IMR-90 (cell line): Measurements from ENCODE around the gene PHOSPHO2. TPM values are rescaled to one million over a fixed set of nuclear protein-coding genes. Genes with fewer than 3 reads are reported as not detected.
"Not testable (repeated sequence)": the region's sequence is repeated elsewhere in the genome, so short reads cannot be mapped to it uniquely, and the experiment has no call there.

Source experiments
- ATAC-seq: fragments of 200-7000 bp; cut with Tn5 transposase; 2 replicates; pipeline ENCODE4 v1.9.1; 2020; ENCODE audit warnings: low read depth, mild to moderate bottlenecking, moderate library complexity
- BruUV-seq: library from RNA; stranded (reverse); fragments of 400-500 nt; replicated peaks from 2 replicates; lab custom pipeline; 2021; lab: Mats Ljungman, UMichigan
- CTCF ChIA-PET: fragments of 300-600 bp; formaldehyde crosslinking; extraction: SDS; loops from one replicate; lab custom pipeline; 2021; ENCODE audit warnings: antibody characterized with exemption; lab: Yijun Ruan, JAX
- POLR2A ChIA-PET: fragments of 300-600 bp; sonication (Branson Sonifier 250); formaldehyde crosslinking; loops from one replicate; lab custom pipeline; 2022; ENCODE audit warnings: antibody characterized with exemption; ENCODE audit not compliant: unreplicated experiment; lab: Charles Lee
- DNase-seq: peaks from one replicate; pipeline ENCODE4 v3.0.0; 2013
- H2AFZ ChIP-seq: replicated peaks from 2 replicates; pipeline ENCODE3; 2013; ENCODE audit warnings: low read length, mild to moderate bottlenecking; ENCODE audit not compliant: poor library complexity
- H2AK5ac ChIP-seq: 2 replicates; pipeline ENCODE4 v1.6.1; 2013; ENCODE audit warnings: low read depth, low read length, inconsistent platforms
- H2AK9ac ChIP-seq: replicated peaks from 2 replicates; pipeline ENCODE3; 2013; ENCODE audit warnings: mild to moderate bottlenecking, low read depth, low read length, moderate library complexity; ENCODE audit not compliant: poor library complexity
- H2BK120ac ChIP-seq: 2 replicates; pipeline ENCODE4 v1.6.1; 2013; ENCODE audit warnings: low read depth, low read length, inconsistent platforms
- H2BK15ac ChIP-seq: 3 replicates; pipeline ENCODE4 v1.6.1; 2013; ENCODE audit warnings: low read depth, low read length, inconsistent platforms
- H2BK20ac ChIP-seq: 2 replicates; pipeline ENCODE4 v1.6.1; 2013; ENCODE audit warnings: low read depth, mild to moderate bottlenecking, inconsistent platforms, low read length, moderate library complexity
- H2BK5ac ChIP-seq: 2 replicates; pipeline ENCODE4 v1.6.1; 2013; ENCODE audit warnings: mild to moderate bottlenecking, low read depth, low read length, inconsistent platforms; ENCODE audit not compliant: poor library complexity, severe bottlenecking
- H3K14ac ChIP-seq: replicated peaks from 2 replicates; pipeline ENCODE4 v1.6.1; 2013; ENCODE audit warnings: low read depth, low read length, inconsistent platforms
- H3K18ac ChIP-seq: 2 replicates; pipeline ENCODE4 v1.6.1; 2013; ENCODE audit warnings: low read depth, low read length, control low read depth
- H3K23ac ChIP-seq: 2 replicates; pipeline ENCODE4 v1.6.1; 2013; ENCODE audit warnings: low read depth, low read length, inconsistent platforms
- H3K27ac ChIP-seq: 2 replicates; pipeline ENCODE4 v1.5.1; 2013; ENCODE audit warnings: mild to moderate bottlenecking, control low read depth, low read length; ENCODE audit not compliant: insufficient read depth
- H3K27me3 ChIP-seq: 2 replicates; pipeline ENCODE4 v1.6.1; 2013; ENCODE audit warnings: low read length; ENCODE audit not compliant: control insufficient read depth, insufficient read depth
- H3K36me3 ChIP-seq: 2 replicates; pipeline ENCODE4 v1.6.1; 2013; ENCODE audit warnings: low read length, mixed read lengths; ENCODE audit not compliant: control insufficient read depth, insufficient read depth
- H3K4ac ChIP-seq: 2 replicates; pipeline ENCODE4 v1.6.1; 2013; ENCODE audit warnings: low read depth, low read length, inconsistent platforms
- H3K4me1 ChIP-seq: 2 replicates; pipeline ENCODE4 v1.6.1; 2013; ENCODE audit warnings: low read length, mixed read lengths; ENCODE audit not compliant: control insufficient read depth, insufficient read depth
- H3K4me2 ChIP-seq: 2 replicates; pipeline ENCODE4 v1.6.1; 2013; ENCODE audit warnings: low read depth, mild to moderate bottlenecking, control low read depth, low read length, moderate library complexity
- H3K4me3 ChIP-seq: 2 replicates; pipeline ENCODE4 v1.5.1; 2013; ENCODE audit warnings: low read depth, mild to moderate bottlenecking, control low read depth, low read length, moderate library complexity; ENCODE audit not compliant: insufficient read depth
- H3K56ac ChIP-seq: 2 replicates; pipeline ENCODE4 v1.6.1; 2013; ENCODE audit warnings: low read length, inconsistent platforms; ENCODE audit not compliant: insufficient read depth; ENCODE audit errors: extremely low read depth
- H3K79me1 ChIP-seq, 2 experiments: 2 replicates each; pipeline ENCODE4 v1.6.1; 2013; ENCODE audit warnings: low read length in 2 of 2, inconsistent platforms in 1 of 2, low read depth in 1 of 2
- H3K9ac ChIP-seq: 2 replicates; pipeline ENCODE4 v1.6.1; 2013; ENCODE audit warnings: low read depth, low read length, control low read depth
- H3K9me1 ChIP-seq: 2 replicates; pipeline ENCODE4 v1.6.1; 2013; ENCODE audit warnings: low read length, inconsistent platforms; ENCODE audit not compliant: insufficient read depth
- H3K9me3 ChIP-seq: 2 replicates; pipeline ENCODE4 v1.6.1; 2013; ENCODE audit warnings: low read length; ENCODE audit not compliant: control insufficient read depth, insufficient read depth
- H4K20me1 ChIP-seq: 2 replicates; pipeline ENCODE4 v1.6.1; 2013; ENCODE audit warnings: low read length, inconsistent platforms; ENCODE audit not compliant: insufficient read depth
- H4K5ac ChIP-seq: 2 replicates; pipeline ENCODE4 v1.6.1; 2013; ENCODE audit warnings: mild to moderate bottlenecking, low read depth, low read length, control low read depth
- H4K8ac ChIP-seq, 2 experiments: 2 replicates each; pipeline ENCODE4 v1.6.1; 2013; ENCODE audit warnings: low read depth in 2 of 2, low read length in 2 of 2, control low read depth in 1 of 2, inconsistent platforms in 1 of 2
- H4K91ac ChIP-seq: 2 replicates; pipeline ENCODE4 v1.6.1; 2013; ENCODE audit warnings: low read depth, low read length, inconsistent platforms; ENCODE audit not compliant: insufficient read depth
- BHLHE40 ChIP-seq: fragments of 150-350 bp; IDR thresholded peaks from 2 replicates; pipeline ENCODE4 v1.6.1; 2016; ENCODE audit warnings: mild to moderate bottlenecking, low read depth, low read length
- CEBPB ChIP-seq: IDR thresholded peaks from 2 replicates; pipeline ENCODE4 v1.6.1; 2012; ENCODE audit warnings: low read depth, low read length, improper control_type of control experiment
- CHD1 ChIP-seq: IDR thresholded peaks from 2 replicates; pipeline ENCODE4 v1.6.1; 2012; ENCODE audit warnings: low read depth, low read length, improper control_type of control experiment
- FOS ChIP-seq: fragments of 150-350 bp; IDR thresholded peaks from 2 replicates; pipeline ENCODE4 v1.6.1; 2016; ENCODE audit warnings: low read depth, low read length
- MAZ ChIP-seq: IDR thresholded peaks from 2 replicates; pipeline ENCODE4 v1.6.1; 2012; ENCODE audit warnings: low read depth, mild to moderate bottlenecking, low read length, improper control_type of control experiment, moderate library complexity, borderline replicate concordance
- POLR2A ChIP-seq: IDR thresholded peaks from 2 replicates; pipeline ENCODE4 v1.6.1; 2012; ENCODE audit warnings: mild to moderate bottlenecking, low read depth, low read length
- RAD21 ChIP-seq: IDR thresholded peaks from 2 replicates; pipeline ENCODE4 v1.6.1; 2012; ENCODE audit warnings: low read length, improper control_type of control experiment
- RCOR1 ChIP-seq: IDR thresholded peaks from 2 replicates; pipeline ENCODE4 v1.6.1; 2012; ENCODE audit warnings: mild to moderate bottlenecking, low read length, improper control_type of control experiment; ENCODE audit not compliant: insufficient replicate concordance
- RFX5 ChIP-seq: IDR thresholded peaks from 2 replicates; pipeline ENCODE4 v1.8.0; 2012; ENCODE audit warnings: low read depth, mild to moderate bottlenecking, low read length, moderate library complexity
- SMC3 ChIP-seq: fragments of 150-350 bp; IDR thresholded peaks from 2 replicates; pipeline ENCODE4 v1.6.1; 2016; ENCODE audit warnings: low read depth, mild to moderate bottlenecking, antibody characterized with exemption, low read length, moderate library complexity
- WGBS, 2 experiments: methylation state at CpG; one replicate each; pipeline versions ENCODE4 v1.1.5 to v1.1.7; 2013; ENCODE audit warnings: missing lambda C conversion rate in 2 of 2; ENCODE audit not compliant: insufficient read length in 1 of 2; ENCODE audit errors: extremely low coverage in 2 of 2; 5-methylcytosine and 5-hydroxymethylcytosine counted together
- dilution Hi-C: fragments of 300-500 bp; cut with HindIII; formaldehyde crosslinking; loops from one replicate; pipeline ENCODE4 v1.14.3; 2018; ENCODE audit warnings: low sequenced_read_pairs; ENCODE audit not compliant: unreplicated experiment
- in situ Hi-C: fragments of 300-500 bp; cut with MboI; formaldehyde crosslinking; loops from 3 replicates; pipeline ENCODE4 v1.14.3; 2019; ENCODE audit warnings: low sequenced_read_pairs, inconsistent platforms, mixed read lengths
- intact Hi-C: fragments of 100-400 bp; cut with micrococcal nuclease; formaldehyde crosslinking; loops from 2 replicates; pipeline ENCODE4 v1.10.0; 2022
- polyA plus RNA-seq, 3 experiments: library from polyadenylated mRNA; depleted of rRNA; stranded (reverse); fragments of >200 nt; gene quantifications; 2 replicates each; pipeline ENCODE4 v1.2.3, GENCODE V29; 2012; ENCODE audit warnings: low replicate concordance in 1 of 3
- total RNA-seq: library from RNA; depleted of rRNA; stranded (reverse); fragments of >200 nt; gene quantifications from 2 replicates; pipeline ENCODE4 v1.2.3, GENCODE V29; 2012
- TF ChIP-seq, protein P1 (sequence below): fragments of 150-350 bp; IDR thresholded peaks from 2 replicates; pipeline ENCODE4 v1.6.1; 2017; ENCODE audit warnings: mild to moderate bottlenecking, antibody characterized with exemption, low read length, low read depth

PHOSPHO2 gene
- total and polyA plus RNA-seq, 2 of the 4 experiments (the other 2 are of a cell fraction) = 0.48 to 0.54 TPM

DNA sequence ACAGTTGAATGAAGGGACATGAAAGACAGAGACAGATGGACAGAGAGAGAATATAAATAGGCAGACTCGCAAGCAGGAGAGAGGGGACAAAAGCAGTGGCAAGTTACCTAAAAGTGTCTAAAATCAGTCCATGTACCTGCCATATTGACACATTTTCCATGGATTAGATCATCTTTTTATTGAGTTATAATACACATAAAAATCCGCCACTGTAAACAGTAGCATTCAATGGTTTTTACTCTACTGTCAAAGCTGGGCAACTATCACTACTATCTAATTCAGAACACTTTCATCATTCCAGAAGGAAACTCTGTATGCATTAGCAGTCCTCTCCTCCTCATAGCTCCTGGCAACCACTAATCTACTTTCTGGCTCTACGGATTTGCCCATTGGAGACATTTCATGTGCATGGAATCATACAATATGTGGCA lies 10.1 kb upstream of the PHOSPHO2 start:
- WGBS, 2 experiments = no CpG with 5 or more reads among the region's 3 CpGs
- Histone ChIP-seq H2BK20ac (no peak overlapping the region), H4K8ac (no peak overlapping the region), H2AK9ac (no peak overlapping the region), H3K4me2 (no peak overlapping the region), H3K9me3 (no peaks in the 10 kb centered on the region), H3K56ac (no peak overlapping the region), H3K14ac (no peak overlapping the region), H3K79me1 (no peaks in the 10 kb centered on the region), H2AK5ac (no peak overlapping the region), H4K20me1 (no peaks in the 10 kb centered on the region), H4K5ac (no peak overlapping the region), H2BK5ac (no peak overlapping the region), H3K23ac (no peak overlapping the region), H3K27me3 (no peaks in the 10 kb centered on the region; the same call in 1 of the 2 replicates), H3K4me3 (no peak overlapping the region), H3K9me1 (no peaks in the 10 kb centered on the region), H2AFZ (no peak overlapping the region), H2BK120ac (no peak overlapping the region), H3K18ac (no peak overlapping the region), H2BK15ac (no peak overlapping the region), H4K91ac (no peak overlapping the region), H3K9ac (no peak overlapping the region), H3K4me1 (no peaks in the 10 kb centered on the region), H3K36me3 (no peaks in the 10 kb centered on the region), H3K4ac (no peak overlapping the region), H3K27ac (no peak overlapping the region)
- dilution Hi-C loops = no loop called here
- no peak for DNase-seq
- CTCF ChIA-PET = interaction anchor here (1.1 kb wide), 1 partner anchor 14 kb away, joined by 3 read pairs; no protein-coding TSS in a partner anchor
- intact Hi-C loops = no loop called here
- BruUV-seq = no TSS peak
- no peak for ATAC-seq
- in situ Hi-C loops = no loop called here
- POLR2A ChIA-PET = interaction anchor here (0.6 kb wide), 1 partner anchor 382 kb away, joined by 4 read pairs; no protein-coding TSS in a partner anchor
- no peak for TF ChIP-seq FOS
- TF ChIP-seq RCOR1 = no peak
- no peak for TF ChIP-seq CHD1
- TF ChIP-seq POLR2A = no peak
- TF ChIP-seq BHLHE40 = no peak
- TF ChIP-seq, protein P1, sequence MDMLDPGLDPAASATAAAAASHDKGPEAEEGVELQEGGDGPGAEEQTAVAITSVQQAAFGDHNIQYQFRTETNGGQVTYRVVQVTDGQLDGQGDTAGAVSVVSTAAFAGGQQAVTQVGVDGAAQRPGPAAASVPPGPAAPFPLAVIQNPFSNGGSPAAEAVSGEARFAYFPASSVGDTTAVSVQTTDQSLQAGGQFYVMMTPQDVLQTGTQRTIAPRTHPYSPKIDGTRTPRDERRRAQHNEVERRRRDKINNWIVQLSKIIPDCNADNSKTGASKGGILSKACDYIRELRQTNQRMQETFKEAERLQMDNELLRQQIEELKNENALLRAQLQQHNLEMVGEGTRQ = no peak
- no peak for TF ChIP-seq SMC3
- no peak for TF ChIP-seq MAZ
- TF ChIP-seq RFX5 = no peak
- TF ChIP-seq CEBPB = no peak
- no peak for TF ChIP-seq RAD21

DNA sequence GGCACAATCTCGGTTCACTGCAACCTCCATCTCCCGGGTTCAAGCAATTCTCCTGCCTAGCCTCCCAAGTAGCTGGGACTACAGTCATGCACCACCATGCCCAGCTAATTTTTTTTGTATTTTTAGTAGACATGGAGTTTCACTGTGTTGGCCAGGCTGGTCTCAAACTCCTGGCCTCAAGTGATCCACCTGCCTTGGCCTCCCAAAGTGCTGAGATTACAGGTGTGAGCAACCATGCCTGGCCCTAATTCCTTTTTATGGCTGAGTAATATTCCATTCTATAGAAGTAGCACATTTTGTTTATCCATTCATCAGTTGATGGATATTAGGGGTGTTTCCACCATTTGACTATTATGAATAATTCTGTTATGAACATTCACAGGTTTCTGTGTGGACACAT lies 9.6 kb upstream of the PHOSPHO2 start:
- POLR2A ChIA-PET = interaction anchor here (0.6 kb wide), 1 partner anchor 381 kb away, joined by 4 read pairs; no protein-coding TSS in a partner anchor
- H3K4me3 ChIP-seq, H2BK15ac ChIP-seq, DNase-seq, H2AK5ac ChIP-seq, H2AFZ ChIP-seq, H2BK5ac ChIP-seq, H4K91ac ChIP-seq, H3K9ac ChIP-seq, H4K5ac ChIP-seq, H3K4me1 ChIP-seq, CTCF ChIA-PET, in situ Hi-C loops, H3K27me3 ChIP-seq, H3K4me2 ChIP-seq, H3K36me3 ChIP-seq, H4K20me1 ChIP-seq, BruUV-seq, H3K14ac ChIP-seq, H2BK20ac ChIP-seq, H3K18ac ChIP-seq, H3K4ac ChIP-seq, dilution Hi-C loops, H3K9me3 ChIP-seq, H4K8ac ChIP-seq, ATAC-seq, H3K79me1 ChIP-seq, H2BK120ac ChIP-seq, H3K27ac ChIP-seq, H2AK9ac ChIP-seq, H3K56ac ChIP-seq, H3K23ac ChIP-seq, intact Hi-C loops, H3K9me1 ChIP-seq: not testable (repeated sequence)
- WGBS, 2 experiments = no CpG with 5 or more reads among the region's 2 CpGs
